Panc1 (cell line): ENCODE data around the gene IFI30. TPM values are rescaled to one million over a fixed set of nuclear protein-coding genes. Genes with fewer than 3 reads are reported as not detected.

Experiments
- ATAC-seq: fragments of 200-7000 bp; cut with Tn5 transposase; 2 replicates; pipeline ENCODE4 v1.9.1; 2020; ENCODE audit warnings: mild to moderate bottlenecking, moderate library complexity
- BruUV-seq: library from RNA; stranded (reverse); fragments of 400-500 nt; replicated peaks from 2 replicates; lab custom pipeline; 2021; lab: Mats Ljungman, UMichigan
- CTCF ChIA-PET: fragments of 300-600 bp; sonication (Branson Sonifier 250); formaldehyde crosslinking; loops from one replicate; lab custom pipeline; 2022; ENCODE audit warnings: antibody characterized with exemption; lab: Charles Lee
- POLR2A ChIA-PET: fragments of 300-600 bp; sonication (Branson Sonifier 250); formaldehyde crosslinking; loops from one replicate; lab custom pipeline; 2022; ENCODE audit warnings: antibody characterized with exemption; lab: Charles Lee
- DNase-seq: peaks from one replicate; pipeline ENCODE4 v3.0.0-alpha.2; 2010; ENCODE audit warnings: low read depth, low spot score
- H3K27ac ChIP-seq: 2 replicates; pipeline ENCODE4 v1.5.1; 2011; ENCODE audit warnings: mild to moderate bottlenecking, low read length, inconsistent platforms
- H3K27me3 ChIP-seq: fragments of 200-500 bp; sonication (Bioruptor generic); 2 replicates; pipeline ENCODE4 v1.6.0; 2014; ENCODE audit warnings: low read length, inconsistent platforms; ENCODE audit not compliant: control insufficient read depth, insufficient read depth
- H3K36me3 ChIP-seq: fragments of 200-500 bp; sonication (Bioruptor generic); 2 replicates; pipeline ENCODE4 v1.5.1; 2014; ENCODE audit warnings: inconsistent platforms, mild to moderate bottlenecking, low read length, moderate library complexity; ENCODE audit not compliant: control insufficient read depth, insufficient read depth
- H3K4me1 ChIP-seq: 2 replicates; pipeline ENCODE4 v1.5.1; 2011; ENCODE audit warnings: inconsistent platforms, mild to moderate bottlenecking, low read length, moderate library complexity; ENCODE audit not compliant: control insufficient read depth, insufficient read depth
- H3K4me3 ChIP-seq, 2 experiments: 2 replicates each; pipeline ENCODE4 v1.5.1; 2011 to 2012; ENCODE audit warnings: low read depth in 2 of 2, low read length in 2 of 2, mild to moderate bottlenecking in 2 of 2, inconsistent platforms in 1 of 2, moderate library complexity in 1 of 2
- H3K9me3 ChIP-seq: fragments of 200-500 bp; sonication (Bioruptor generic); 2 replicates; pipeline ENCODE4 v1.5.1; 2014; ENCODE audit warnings: low read depth, mild to moderate bottlenecking, inconsistent platforms, low read length, moderate library complexity; ENCODE audit not compliant: control insufficient read depth, insufficient read depth
- CTCF ChIP-seq: fragments of 450-650 bp; IDR thresholded peaks from 2 replicates; pipeline ENCODE4 v1.5.1; 2017; ENCODE audit warnings: mild to moderate bottlenecking
- POLR2AphosphoS5 ChIP-seq: IDR thresholded peaks from 2 replicates; pipeline ENCODE4 v1.6.1; 2012; ENCODE audit warnings: mild to moderate bottlenecking, low read depth, low read length, moderate library complexity
- REST ChIP-seq, 2 experiments: IDR thresholded peaks; 2 replicates each; pipeline ENCODE4 v1.6.1; 2011 to 2012; ENCODE audit warnings: low read depth in 2 of 2, control low read depth in 1 of 2, low read length in 1 of 2, mild to moderate bottlenecking in 1 of 2, moderate library complexity in 1 of 2; ENCODE audit not compliant: insufficient read depth in 1 of 2
- SIN3A ChIP-seq: IDR thresholded peaks from 2 replicates; pipeline ENCODE4 v1.6.1; 2012; ENCODE audit warnings: low read depth, mild to moderate bottlenecking, low read length, moderate library complexity, borderline replicate concordance; ENCODE audit not compliant: insufficient read depth
- TCF7L2 ChIP-seq: IDR thresholded peaks from 2 replicates; pipeline ENCODE4 v1.6.1; 2011; ENCODE audit warnings: mild to moderate bottlenecking, low read depth, low read length, inconsistent platforms
- in situ Hi-C: cut with HindIII; loops from 2 replicates; pipeline ENCODE4 v1.10.0; 2016; ENCODE audit warnings: low sequenced_read_pairs, low pct_unique_long_range_greater_than_20kb
- intact Hi-C: fragments of 100-400 bp; cut with micrococcal nuclease; formaldehyde crosslinking; loops from one replicate; pipeline ENCODE4 v1.10.0; 2022; ENCODE audit not compliant: unreplicated experiment
- total RNA-seq: library from RNA; stranded (reverse); gene quantifications from one replicate; pipeline ENCODE4 v1.2.1, GENCODE V29; 2021; ENCODE audit not compliant: unreplicated experiment

Gene IFI30
- total RNA-seq, 1 experiment from 2014 or later = 39.7 TPM

- BruUV-seq = no TSS peak
- Histone ChIP-seq H3K4me3 (no peak overlapping the region), H3K9me3 (no peaks in the 10 kb centered on the region), H3K4me1 (peaks cover 12% of the 10 kb centered on the region), H3K27me3 (no peaks in the 10 kb centered on the region), H3K36me3 (no peaks in the 10 kb centered on the region; the same call in 1 of the 2 replicates), H3K27ac (no peak overlapping the region)
- DNase-seq (no peak), ATAC-seq (no peak; the same call in 1 of the 2 replicates)
- intact Hi-C loops = loop anchor here (10.0 kb wide), 1 partner anchor 47 kb away; no protein-coding TSS in a partner anchor
- TF ChIP-seq TCF7L2 (no peak), REST (IDR thresholded peaks at IDR 0.05; ENCODE audit: insufficient read depth in 1 of 2, low read depth in 2 of 2, low read length in 1 of 2) (no peak), SIN3A (no peak), POLR2AphosphoS5 (no peak), CTCF (no peak; the same call in none of the 2 replicates)
- CTCF ChIA-PET = no interaction called here
- in situ Hi-C loops = no loop called here
- POLR2A ChIA-PET = no interaction called here
Observed at GRCh38 chr19:18161636-18162002, 12.0 kb upstream of the IFI30 start.

- ATAC-seq (no peak), DNase-seq (no peak)
- ChIA-PET CTCF (no interaction called here), POLR2A (interaction anchor here (0.5 kb wide), 1 partner anchor 89 kb away, joined by 3 read pairs; no protein-coding TSS in a partner anchor)
- Histone ChIP-seq H3K4me1 (no peaks in the 10 kb centered on the region), H3K27ac (no peak overlapping the region), H3K36me3 (no peaks in the 10 kb centered on the region; the same call in 1 of the 2 replicates), H3K27me3 (no peaks in the 10 kb centered on the region), H3K4me3 (no peak overlapping the region), H3K9me3 (no peaks in the 10 kb centered on the region)
- in situ Hi-C loops = no loop called here
- intact Hi-C loops = loop anchor here (10.0 kb wide), 1 partner anchor 49 kb away; no protein-coding TSS in a partner anchor
- BruUV-seq = no TSS peak
- TF ChIP-seq CTCF (no peak), SIN3A (no peak), TCF7L2 (no peak), REST (IDR thresholded peaks at IDR 0.05; ENCODE audit: insufficient read depth in 1 of 2, low read depth in 2 of 2, low read length in 1 of 2) (no peak), POLR2AphosphoS5 (no peak)
Observed at GRCh38 chr19:18164072-18164471, 9.5 kb upstream of the IFI30 start.
